ENCODE data around the gene RAB14. TPM values are rescaled to one million over a fixed set of nuclear protein-coding genes. Genes with fewer than 3 reads are reported as not detected.
"Not testable (repeated sequence)": the region's sequence is repeated elsewhere in the genome, so short reads cannot be mapped to it uniquely, and the experiment has no call there.

RAB14 gene
- total and polyA plus RNA-seq, 2 donors (not counting 1 experiment from before 2014, with no cell fraction given): 20.4 to 52.6 TPM

DNA sequence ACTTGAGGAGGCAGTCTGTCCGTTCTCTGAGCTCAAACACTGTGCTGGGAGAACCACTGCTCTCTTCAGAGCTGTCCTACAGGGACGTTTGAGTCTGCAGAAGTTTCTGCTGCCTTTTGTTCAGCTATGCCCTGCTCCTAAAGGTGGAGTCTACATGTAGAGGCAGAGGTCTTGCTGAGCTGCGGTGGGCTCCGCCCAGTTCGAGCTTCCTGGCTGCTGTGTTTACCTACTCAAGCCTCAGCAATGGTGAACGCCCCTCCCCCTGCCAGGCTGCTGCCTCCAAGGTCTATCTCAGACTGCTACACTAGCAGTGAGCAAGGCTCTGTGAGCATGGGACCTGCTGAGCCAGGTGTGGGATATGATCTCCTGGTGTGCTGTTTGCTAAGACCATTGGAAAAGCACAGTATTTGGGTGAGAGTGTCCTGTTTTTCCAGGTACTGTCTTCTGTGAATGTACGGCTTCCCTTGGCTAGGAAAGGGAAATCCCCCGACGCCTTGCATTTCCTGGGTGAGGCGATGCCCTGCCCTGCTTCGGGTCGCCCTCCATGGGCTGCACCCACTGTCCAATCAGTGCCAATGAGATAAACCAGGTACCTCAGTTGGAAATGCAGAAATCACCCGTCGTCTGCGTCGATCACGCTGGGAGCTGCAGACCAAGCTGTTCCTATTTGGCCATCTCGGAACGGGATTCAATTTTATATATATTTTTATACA, 68.4 kb downstream of the RAB14 start:
- POLR2A ChIA-PET: interaction anchor here (0.6 to 1.1 kb wide), 2 partner anchors 12 to 14 kb away, joined by 4 to 5 read pairs; no protein-coding TSS in a partner anchor

DNA sequence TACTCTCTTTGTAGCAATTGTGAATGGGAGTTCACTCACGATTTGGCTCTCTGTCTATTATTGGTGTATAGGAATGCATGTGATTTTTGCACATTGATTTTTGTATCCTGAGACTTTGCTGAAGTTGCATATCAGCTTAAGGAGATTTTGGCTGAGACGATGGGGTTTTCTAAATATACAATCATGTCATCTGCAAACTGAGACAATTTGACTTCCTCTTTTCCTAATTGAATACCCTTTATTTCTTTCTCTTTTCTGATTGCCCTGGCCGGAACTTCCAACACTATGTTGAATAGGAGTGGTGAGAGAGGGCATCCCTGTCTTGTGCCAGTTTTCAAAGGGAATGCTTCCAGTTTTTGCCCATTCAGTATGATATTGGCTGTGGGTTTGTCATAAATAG, 72.3 kb downstream of the RAB14 start:
- H3K9me3 Mint-ChIP-seq (ENCODE audit: insufficient read depth); H3K9ac ChIP-seq (ENCODE audit: low read length); H2AFZ ChIP-seq (ENCODE audit: insufficient read depth, low read depth, low read length, poor library complexity, severe bottlenecking); H3K4me2 ChIP-seq (replicated peaks; ENCODE audit: low read depth, low read length, poor library complexity, severe bottlenecking); CTCF ChIA-PET; H4K20me1 ChIP-seq (ENCODE audit: control insufficient read depth, insufficient read depth, low read length, poor library complexity, severe bottlenecking); H3K27me3 ChIP-seq (replicated peaks in 1 of 4; ENCODE audit: control extremely low read depth in 1 of 4, control insufficient read depth in 3 of 4, insufficient read depth in 4 of 4, low read length in 3 of 4); DNase-seq; ATAC-seq (ENCODE audit: low read depth); H3K27me3 Mint-ChIP-seq; intact Hi-C loops (cut with micrococcal nuclease); H3K27ac ChIP-seq (ENCODE audit: low read length in 2 of 2); POLR2A ChIA-PET; H3K4me3 ChIP-seq (ENCODE audit: control extremely low read depth in 1 of 5, extremely low read depth in 1 of 5, insufficient read depth in 1 of 5, low read depth in 2 of 5, low read length in 4 of 5): not testable (repeated sequence)
- peaks cover 58% of the 10 kb centered on the region for H3K79me2 ChIP-seq (ENCODE audit: control insufficient read depth, insufficient read depth, low read length)
- H3K36me3 ChIP-seq (replicated peaks in 1 of 2; ENCODE audit: control extremely low read depth in 1 of 2, control insufficient read depth in 1 of 2, extremely low read depth in 1 of 2, insufficient read depth in 2 of 2, low read length in 1 of 2): peaks cover 4 to 19% of the 10 kb centered on the region in 2 experiments
- H3K27ac Mint-ChIP-seq: peak overlapping the region; percentile 85
- H3K4me1 ChIP-seq (ENCODE audit: control insufficient read depth in 2 of 2, insufficient read depth in 2 of 2, low read length in 2 of 2): peaks cover 17% of the 10 kb centered on the region in 2 donors
- H3K4me1 Mint-ChIP-seq: peaks cover 64% of the 10 kb centered on the region
- peak overlapping the region; percentile 66 for H3K4me3 Mint-ChIP-seq
- H3K9me3 ChIP-seq (ENCODE audit: control extremely low read depth in 1 of 3, control insufficient read depth in 2 of 3, insufficient read depth in 1 of 3, low read length in 2 of 3): peaks cover 0 to 11% (median 0%) of the 10 kb centered on the region in 3 donors
- WGBS (ENCODE audit: insufficient coverage): no CpG with 5 or more reads among the region's 3 CpGs

More for the DNA sequence above, 68.4 kb downstream of the RAB14 start:
- intact Hi-C loops (cut with micrococcal nuclease): loop anchor here (2.0 kb wide), 1 partner anchor 28 kb away; no protein-coding TSS in a partner anchor
- Histone ChIP-seq H3K4me1 (ENCODE audit: control insufficient read depth in 2 of 2, insufficient read depth in 2 of 2, low read length in 2 of 2) (peaks cover 14 to 17% of the 10 kb centered on the region in 2 donors), H2AFZ (ENCODE audit: insufficient read depth, low read depth, low read length, poor library complexity, severe bottlenecking) (peak overlapping the region; percentile 46), H3K27ac (ENCODE audit: low read length in 2 of 2) (peak overlapping the region; percentile 25 to 60), H3K9me3 (ENCODE audit: control extremely low read depth in 1 of 3, control insufficient read depth in 2 of 3, insufficient read depth in 1 of 3, low read length in 2 of 3) (peaks cover 0 to 11% (median 0%) of the 10 kb centered on the region in 3 donors), H3K4me3 (ENCODE audit: control extremely low read depth in 1 of 5, extremely low read depth in 1 of 5, insufficient read depth in 1 of 5, low read depth in 2 of 5, low read length in 4 of 5) (peak overlapping the region in 2 of 5 experiments; percentile 2 to 29), H4K20me1 (ENCODE audit: control insufficient read depth, insufficient read depth, low read length, poor library complexity, severe bottlenecking) (no peaks in the 10 kb centered on the region), H3K79me2 (ENCODE audit: control insufficient read depth, insufficient read depth, low read length) (peaks cover 36% of the 10 kb centered on the region), H3K36me3 (replicated peaks in 1 of 2; ENCODE audit: control extremely low read depth in 1 of 2, control insufficient read depth in 1 of 2, extremely low read depth in 1 of 2, insufficient read depth in 2 of 2, low read length in 1 of 2) (peaks cover 10 to 35% of the 10 kb centered on the region in 2 experiments), H3K4me2 (replicated peaks; ENCODE audit: low read depth, low read length, poor library complexity, severe bottlenecking) (peak overlapping the region; percentile 61), H3K9ac (ENCODE audit: low read length) (peak overlapping the region; percentile 35), H3K27me3 (replicated peaks in 1 of 4; ENCODE audit: control extremely low read depth in 1 of 4, control insufficient read depth in 3 of 4, insufficient read depth in 4 of 4, low read length in 3 of 4) (no peaks in the 10 kb centered on the region)
- DNase-seq: peak; percentile 56
- H3K4me1 Mint-ChIP-seq: peaks cover 54% of the 10 kb centered on the region
- ATAC-seq (ENCODE audit: low read depth): peak; percentile 89
- TF ChIP-seq, protein P1, sequence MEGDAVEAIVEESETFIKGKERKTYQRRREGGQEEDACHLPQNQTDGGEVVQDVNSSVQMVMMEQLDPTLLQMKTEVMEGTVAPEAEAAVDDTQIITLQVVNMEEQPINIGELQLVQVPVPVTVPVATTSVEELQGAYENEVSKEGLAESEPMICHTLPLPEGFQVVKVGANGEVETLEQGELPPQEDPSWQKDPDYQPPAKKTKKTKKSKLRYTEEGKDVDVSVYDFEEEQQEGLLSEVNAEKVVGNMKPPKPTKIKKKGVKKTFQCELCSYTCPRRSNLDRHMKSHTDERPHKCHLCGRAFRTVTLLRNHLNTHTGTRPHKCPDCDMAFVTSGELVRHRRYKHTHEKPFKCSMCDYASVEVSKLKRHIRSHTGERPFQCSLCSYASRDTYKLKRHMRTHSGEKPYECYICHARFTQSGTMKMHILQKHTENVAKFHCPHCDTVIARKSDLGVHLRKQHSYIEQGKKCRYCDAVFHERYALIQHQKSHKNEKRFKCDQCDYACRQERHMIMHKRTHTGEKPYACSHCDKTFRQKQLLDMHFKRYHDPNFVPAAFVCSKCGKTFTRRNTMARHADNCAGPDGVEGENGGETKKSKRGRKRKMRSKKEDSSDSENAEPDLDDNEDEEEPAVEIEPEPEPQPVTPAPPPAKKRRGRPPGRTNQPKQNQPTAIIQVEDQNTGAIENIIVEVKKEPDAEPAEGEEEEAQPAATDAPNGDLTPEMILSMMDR (IDR thresholded peaks at IDR 0.05): no peak
- no peak for TF ChIP-seq EZH2 (IDR thresholded peaks at IDR 0.05; ENCODE audit: borderline replicate concordance, insufficient read depth, low read depth, low read length, poor library complexity, severe bottlenecking)
- H3K4me3 Mint-ChIP-seq: peak overlapping the region; percentile 69
- peak overlapping the region; percentile 83 for H3K27ac Mint-ChIP-seq
- WGBS (ENCODE audit: insufficient coverage): 49% methylated on average over 11 of the region's 19 CpGs
- CTCF ChIA-PET: interaction anchor here (1.1 to 1.3 kb wide), 3 partner anchors 9 to 165 kb away, joined by 3 to 5 read pairs (median 3); no protein-coding TSS in a partner anchor
- no peaks in the 10 kb centered on the region for H3K27me3 Mint-ChIP-seq
- H3K9me3 Mint-ChIP-seq (ENCODE audit: insufficient read depth): no peaks in the 10 kb centered on the region

Small RNAs within 50 kb of the gene (small RNA-seq; reads per million reads assigned to genes)
- not detected for gene RN7SL181P (ENCODE audit: insufficient read length, low read depth, low replicate concordance)

Other genes starting within 250 kb of the RAB14 start
- 9.4 and 10.4 TPM in 2 replicates for gene C5, start 151.6 kb downstream of the RAB14 start, total RNA-seq
- 2.7 and 3.4 TPM in 2 replicates for gene C5, start 151.6 kb downstream of the RAB14 start, polyA plus RNA-seq
- 146 and 150 TPM in 2 replicates for gene CNTRL, start 126.9 kb downstream of the RAB14 start, total RNA-seq
- 40.0 and 67.5 TPM in 2 replicates for gene CNTRL, start 126.9 kb downstream of the RAB14 start, polyA plus RNA-seq
- gene GSN, start 66.3 kb upstream of the RAB14 start, total RNA-seq: 45.4 and 45.9 TPM in 2 replicates
- gene GSN, start 66.3 kb upstream of the RAB14 start, polyA plus RNA-seq: 29.3 and 38.4 TPM in 2 replicates
- gene STOM, start 168.4 kb upstream of the RAB14 start, total RNA-seq: 6.1 and 6.3 TPM in 2 replicates
- 2.7 and 7.2 TPM in 2 replicates for gene STOM, start 168.4 kb upstream of the RAB14 start, polyA plus RNA-seq